Mesenchymal stem cell (in vitro differentiated cells and primary cell): ENCODE measurements around the gene CCNB2.

Experiments used
- DNase-seq: peaks from one replicate; pipeline ENCODE4 v3.0.0-alpha.2; 2013
- H2AFZ ChIP-seq: one replicate; pipeline ENCODE4 v1.6.1; 2013; ENCODE audit warnings: low read depth, mild to moderate bottlenecking, control low read depth, inconsistent platforms, low read length, moderate library complexity
- H2AK5ac ChIP-seq: 2 replicates; pipeline ENCODE4 v1.6.1; 2013; ENCODE audit warnings: low read length, moderate library complexity, mild to moderate bottlenecking, inconsistent platforms; ENCODE audit not compliant: severe bottlenecking
- H2BK120ac ChIP-seq: one replicate; pipeline ENCODE4 v1.6.1; 2013; ENCODE audit warnings: low read depth, mild to moderate bottlenecking, inconsistent platforms, low read length, moderate library complexity
- H2BK12ac ChIP-seq, 2 experiments: one replicate each; pipeline ENCODE4 v1.6.1; 2013; ENCODE audit warnings: inconsistent platforms in 2 of 2, low read length in 2 of 2, mild to moderate bottlenecking in 2 of 2, moderate library complexity in 2 of 2, control low read depth in 1 of 2
- H2BK15ac ChIP-seq: one replicate; pipeline ENCODE4 v1.6.1; 2013; ENCODE audit warnings: mild to moderate bottlenecking, low read depth, inconsistent platforms; ENCODE audit not compliant: poor library complexity, severe bottlenecking
- H2BK5ac ChIP-seq: 2 replicates; pipeline ENCODE4 v1.6.1; 2013; ENCODE audit warnings: low read depth, mild to moderate bottlenecking, low read length, control low read depth, inconsistent platforms; ENCODE audit not compliant: poor library complexity, severe bottlenecking
- H3K14ac ChIP-seq, 2 experiments: one replicate each; pipeline ENCODE4 v1.6.1; 2013; ENCODE audit warnings: inconsistent platforms in 2 of 2, low read length in 2 of 2, control low read depth in 1 of 2, mild to moderate bottlenecking in 1 of 2, moderate library complexity in 1 of 2
- H3K18ac ChIP-seq, 2 experiments: one replicate each; pipeline ENCODE4 v1.6.1; 2013; ENCODE audit warnings: inconsistent platforms in 2 of 2, low read length in 2 of 2, control low read depth in 1 of 2, low read depth in 1 of 2, mild to moderate bottlenecking in 1 of 2
- H3K23ac ChIP-seq, 2 experiments: one replicate each; pipeline ENCODE4 v1.6.1; 2013; ENCODE audit warnings: inconsistent platforms in 2 of 2, low read length in 2 of 2, mild to moderate bottlenecking in 2 of 2, moderate library complexity in 2 of 2, control low read depth in 1 of 2
- H3K27ac ChIP-seq: 2 replicates; pipeline ENCODE4 v1.5.1; 2013; ENCODE audit warnings: mild to moderate bottlenecking, moderate library complexity, low read length, control low read depth, inconsistent platforms; ENCODE audit not compliant: poor library complexity, severe bottlenecking
- H3K27me3 ChIP-seq, 2 experiments: 2 replicates each; pipeline versions ENCODE4 v1.6.1 to v1.7.0; 2013; ENCODE audit warnings: low read length in 2 of 2, mild to moderate bottlenecking in 2 of 2, moderate library complexity in 2 of 2, control low read depth in 1 of 2, inconsistent platforms in 1 of 2; ENCODE audit not compliant: control insufficient read depth in 1 of 2, insufficient read depth in 1 of 2
- H3K36me3 ChIP-seq, 2 experiments: 2 replicates each; pipeline versions ENCODE4 v1.6.1 to v1.7.0; 2013; ENCODE audit warnings: low read length in 2 of 2, control low read depth in 1 of 2, inconsistent platforms in 1 of 2, low read depth in 1 of 2, mild to moderate bottlenecking in 1 of 2; ENCODE audit not compliant: insufficient read depth in 2 of 2, control insufficient read depth in 1 of 2
- H3K4ac ChIP-seq, 2 experiments: one replicate each; pipeline ENCODE4 v1.6.1; 2013; ENCODE audit warnings: inconsistent platforms in 2 of 2, low read length in 2 of 2, mild to moderate bottlenecking in 2 of 2, moderate library complexity in 2 of 2, control low read depth in 1 of 2, low read depth in 1 of 2
- H3K4me1 ChIP-seq: 2 replicates; pipeline ENCODE4 v1.6.1; 2013; ENCODE audit warnings: low read depth, low read length, control low read depth; ENCODE audit not compliant: control insufficient read depth, insufficient read depth
- H3K4me2 ChIP-seq: 2 replicates; pipeline ENCODE4 v1.6.1; 2013; ENCODE audit warnings: low read length, mild to moderate bottlenecking, inconsistent platforms; ENCODE audit not compliant: poor library complexity, severe bottlenecking
- H3K4me3 ChIP-seq, 2 experiments: 2 replicates each; pipeline versions ENCODE4 v1.5.1 to v1.7.0; 2013; ENCODE audit warnings: low read length in 2 of 2, mild to moderate bottlenecking in 2 of 2, control low read depth in 1 of 2, low read depth in 1 of 2; ENCODE audit not compliant: insufficient read depth in 1 of 2
- H3K79me1 ChIP-seq: replicated peaks from 2 replicates; pipeline ENCODE4 v1.6.1; 2013; ENCODE audit warnings: mild to moderate bottlenecking, control low read depth, low read length, inconsistent platforms; ENCODE audit not compliant: poor library complexity, severe bottlenecking
- H3K9ac ChIP-seq: 2 replicates; pipeline ENCODE4 v1.7.0; 2013; ENCODE audit warnings: mild to moderate bottlenecking, low read length, moderate library complexity
- H3K9me3 ChIP-seq: 2 replicates; pipeline ENCODE4 v1.7.0; 2013; ENCODE audit warnings: mild to moderate bottlenecking, low read length; ENCODE audit not compliant: control insufficient read depth
- H4K8ac ChIP-seq: one replicate; pipeline ENCODE4 v1.6.1; 2013; ENCODE audit warnings: inconsistent platforms, mild to moderate bottlenecking, low read length, moderate library complexity
- H4K91ac ChIP-seq: one replicate; pipeline ENCODE4 v1.6.1; 2013; ENCODE audit warnings: mild to moderate bottlenecking, low read length, inconsistent platforms
- WGBS: methylation state at CpG from one replicate; pipeline ENCODE4 v1.1.7; 2013; ENCODE audit warnings: mixed read lengths; 5-methylcytosine and 5-hydroxymethylcytosine counted together

CCNB2 gene

GRCh38 chr15:59171067-59171397, 66.1 kb downstream of the CCNB2 start:
- no peak for DNase-seq
- no peak overlapping the region for H2AK5ac ChIP-seq
- peaks cover 15% of the 10 kb centered on the region for H3K79me1 ChIP-seq
- H3K9ac ChIP-seq: peak overlapping the region; percentile 89
- no peaks in the 10 kb centered on the region for H3K27me3 ChIP-seq
- 98% methylated on average over 8 of the region's 8 CpGs for WGBS
- no peak overlapping the region for H2BK5ac ChIP-seq
- H3K18ac ChIP-seq: peak overlapping the region in 1 of 2 experiments; percentile 6
- H4K91ac ChIP-seq: peak overlapping the region; percentile 55
- H3K4me2 ChIP-seq: no peak overlapping the region
- no peak overlapping the region for H3K14ac ChIP-seq
- peak overlapping the region; percentile 94 for H3K27ac ChIP-seq
- H2BK120ac ChIP-seq: no peak overlapping the region
- H2BK15ac ChIP-seq: no peak overlapping the region
- no peak overlapping the region for H2AFZ ChIP-seq
- no peaks in the 10 kb centered on the region for H3K9me3 ChIP-seq
- H3K4me3 ChIP-seq: no peak overlapping the region
- peak overlapping the region in 1 of 2 experiments; percentile 12 for H2BK12ac ChIP-seq
- H3K23ac ChIP-seq: no peak overlapping the region
- peaks cover 25% of the 10 kb centered on the region for H3K4me1 ChIP-seq
- H4K8ac ChIP-seq: peak overlapping the region; percentile 16
- peaks cover 29 to 66% of the 10 kb centered on the region in 2 experiments for H3K36me3 ChIP-seq
- peak overlapping the region; percentile 1 to 78 for H3K4ac ChIP-seq

GRCh38 chr15:59172289-59172901, 67.4 kb downstream of the CCNB2 start:
- H3K18ac ChIP-seq: no peak overlapping the region
- no peak for DNase-seq
- no peak overlapping the region for H2BK15ac ChIP-seq
- H2BK12ac ChIP-seq: no peak overlapping the region
- no peak overlapping the region for H2BK5ac ChIP-seq
- no peak overlapping the region for H4K8ac ChIP-seq
- H2AFZ ChIP-seq: no peak overlapping the region
- H3K4ac ChIP-seq: no peak overlapping the region
- H2BK120ac ChIP-seq: no peak overlapping the region
- no peak overlapping the region for H2AK5ac ChIP-seq
- H4K91ac ChIP-seq: no peak overlapping the region
- WGBS: 94% methylated on average over 7 of the region's 7 CpGs
- H3K9ac ChIP-seq: no peak overlapping the region
- no peaks in the 10 kb centered on the region for H3K27me3 ChIP-seq
- H3K4me3 ChIP-seq: no peak overlapping the region
- peaks cover 36 to 64% of the 10 kb centered on the region in 2 experiments for H3K36me3 ChIP-seq
- H3K4me2 ChIP-seq: no peak overlapping the region
- no peaks in the 10 kb centered on the region for H3K9me3 ChIP-seq
- no peak overlapping the region for H3K27ac ChIP-seq
- no peak overlapping the region for H3K14ac ChIP-seq
- peaks cover 10% of the 10 kb centered on the region for H3K79me1 ChIP-seq
- H3K4me1 ChIP-seq: peaks cover 22% of the 10 kb centered on the region
- H3K23ac ChIP-seq: no peak overlapping the region

- no peak overlapping the region for H3K4ac ChIP-seq
- H2BK12ac ChIP-seq: no peak overlapping the region
- no peak overlapping the region for H2BK15ac ChIP-seq
- no peak overlapping the region for H2AFZ ChIP-seq
- no peak overlapping the region for H2BK5ac ChIP-seq
- no CpG with 5 or more reads among the region's 5 CpGs for WGBS
- H3K9me3 ChIP-seq: no peaks in the 10 kb centered on the region
- no peak overlapping the region for H3K18ac ChIP-seq
- no peak overlapping the region for H3K23ac ChIP-seq
- no peaks in the 10 kb centered on the region for H3K27me3 ChIP-seq
- H2AK5ac ChIP-seq: no peak overlapping the region
- H3K4me3 ChIP-seq: no peak overlapping the region
- H3K14ac ChIP-seq: no peak overlapping the region
- H3K79me1 ChIP-seq: peaks cover 9% of the 10 kb centered on the region
- H3K4me2 ChIP-seq: no peak overlapping the region
- H3K27ac ChIP-seq: no peak overlapping the region
- no peak overlapping the region for H2BK120ac ChIP-seq
- no peak for DNase-seq
- no peak overlapping the region for H4K8ac ChIP-seq
- H3K4me1 ChIP-seq: peaks cover 20% of the 10 kb centered on the region
- no peak overlapping the region for H3K9ac ChIP-seq
- peaks cover 42 to 71% of the 10 kb centered on the region in 2 experiments for H3K36me3 ChIP-seq
- no peak overlapping the region for H4K91ac ChIP-seq
Measured at GRCh38 chr15:59173194-59173593, 68.2 kb downstream of the CCNB2 start.

GRCh38 chr15:59174151-59174834, 69.3 kb downstream of the CCNB2 start:
- Histone ChIP-seq H2BK120ac (no peak overlapping the region), H3K27me3 (no peaks in the 10 kb centered on the region), H3K4me2 (no peak overlapping the region), H3K36me3 (peaks cover 53 to 76% of the 10 kb centered on the region in 2 experiments), H3K23ac (no peak overlapping the region), H2AK5ac (peak overlapping the region; percentile 36), H4K91ac (peak overlapping the region; percentile 74), H3K9me3 (no peaks in the 10 kb centered on the region), H2BK5ac (peak overlapping the region; percentile 39), H2BK12ac (peak overlapping the region; percentile 37 to 52), H3K18ac (peak overlapping the region; percentile 16 to 29), H2AFZ (no peak overlapping the region), H3K79me1 (peaks cover 14% of the 10 kb centered on the region), H3K4me3 (no peak overlapping the region), H4K8ac (peak overlapping the region; percentile 73), H3K4me1 (peaks cover 16% of the 10 kb centered on the region), H3K9ac (peak overlapping the region; percentile 73), H2BK15ac (no peak overlapping the region), H3K4ac (peak overlapping the region; percentile 8 to 53), H3K27ac (peak overlapping the region; percentile 55), H3K14ac (no peak overlapping the region)
- peak; percentile 32 for DNase-seq
- 80% methylated on average over 7 of the region's 12 CpGs for WGBS
